AG09309 (cell line): ENCODE results near the gene CCDC170.

ENCODE experiments used
- DNase-seq: peaks from one replicate; pipeline ENCODE4 v3.0.0-alpha.2; 2010; ENCODE audit warnings: low read depth
- H3K4me3 ChIP-seq: 2 replicates; pipeline ENCODE4 v1.5.1; 2011; ENCODE audit warnings: mild to moderate bottlenecking, low read depth, low read length, moderate library complexity; ENCODE audit not compliant: control insufficient read depth
- TF ChIP-seq, protein P1 (sequence below): IDR thresholded peaks from 2 replicates; pipeline ENCODE4 v1.5.1; 2011; ENCODE audit warnings: mild to moderate bottlenecking, low read depth, low read length, inconsistent platforms; ENCODE audit not compliant: insufficient read depth, control insufficient read depth; ENCODE audit errors: missing control alignments

CCDC170 gene

DNA sequence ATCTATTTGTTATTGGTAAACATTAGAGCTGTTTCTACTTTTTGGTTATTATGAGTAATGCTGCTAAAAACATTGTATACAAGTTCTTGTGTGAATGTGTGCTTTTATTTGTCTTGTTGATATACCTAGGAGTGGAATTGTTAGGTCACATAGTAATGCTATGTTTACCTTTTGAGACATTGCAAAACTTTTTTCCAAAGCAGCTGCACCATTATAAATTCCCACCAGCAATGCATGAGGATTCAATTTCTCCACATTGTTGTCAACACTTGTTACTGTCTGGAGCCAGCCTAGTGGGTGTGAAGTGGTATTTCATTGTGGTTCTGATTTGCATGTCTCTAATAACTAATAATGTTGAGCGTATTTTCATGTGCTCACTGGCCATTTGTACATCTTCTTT, 145.9 kb downstream of the CCDC170 start:
- no peak for DNase-seq
- TF ChIP-seq, protein P1, sequence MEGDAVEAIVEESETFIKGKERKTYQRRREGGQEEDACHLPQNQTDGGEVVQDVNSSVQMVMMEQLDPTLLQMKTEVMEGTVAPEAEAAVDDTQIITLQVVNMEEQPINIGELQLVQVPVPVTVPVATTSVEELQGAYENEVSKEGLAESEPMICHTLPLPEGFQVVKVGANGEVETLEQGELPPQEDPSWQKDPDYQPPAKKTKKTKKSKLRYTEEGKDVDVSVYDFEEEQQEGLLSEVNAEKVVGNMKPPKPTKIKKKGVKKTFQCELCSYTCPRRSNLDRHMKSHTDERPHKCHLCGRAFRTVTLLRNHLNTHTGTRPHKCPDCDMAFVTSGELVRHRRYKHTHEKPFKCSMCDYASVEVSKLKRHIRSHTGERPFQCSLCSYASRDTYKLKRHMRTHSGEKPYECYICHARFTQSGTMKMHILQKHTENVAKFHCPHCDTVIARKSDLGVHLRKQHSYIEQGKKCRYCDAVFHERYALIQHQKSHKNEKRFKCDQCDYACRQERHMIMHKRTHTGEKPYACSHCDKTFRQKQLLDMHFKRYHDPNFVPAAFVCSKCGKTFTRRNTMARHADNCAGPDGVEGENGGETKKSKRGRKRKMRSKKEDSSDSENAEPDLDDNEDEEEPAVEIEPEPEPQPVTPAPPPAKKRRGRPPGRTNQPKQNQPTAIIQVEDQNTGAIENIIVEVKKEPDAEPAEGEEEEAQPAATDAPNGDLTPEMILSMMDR: no peak
- H3K4me3 ChIP-seq: no peak overlapping the region

DNA sequence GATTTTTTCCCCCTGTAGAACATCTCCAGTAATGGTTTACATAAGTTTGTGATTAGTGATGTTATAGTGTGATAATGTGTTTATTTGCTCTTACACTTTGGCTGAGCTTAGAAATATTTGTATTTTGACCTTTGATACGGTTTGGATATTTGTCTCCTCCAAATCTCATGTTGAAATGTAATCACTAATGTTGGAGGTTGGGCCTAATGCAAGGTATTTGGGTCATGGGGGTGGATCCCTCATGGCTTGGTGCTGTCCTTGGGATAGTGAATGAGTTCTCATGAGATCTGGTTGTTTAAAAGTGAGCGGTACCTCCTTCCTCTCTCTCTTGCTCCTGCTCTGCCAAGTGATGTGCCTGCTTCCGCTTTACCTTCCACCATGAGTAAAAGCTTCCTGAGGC, 147.2 kb downstream of the CCDC170 start:
- H3K4me3 ChIP-seq: no peak overlapping the region
- DNase-seq: no peak
- TF ChIP-seq, protein P1: no peak

GRCh38 chr6:151647976-151648639, 154.3 kb downstream of the CCDC170 start:
- DNase-seq: no peak

DNA sequence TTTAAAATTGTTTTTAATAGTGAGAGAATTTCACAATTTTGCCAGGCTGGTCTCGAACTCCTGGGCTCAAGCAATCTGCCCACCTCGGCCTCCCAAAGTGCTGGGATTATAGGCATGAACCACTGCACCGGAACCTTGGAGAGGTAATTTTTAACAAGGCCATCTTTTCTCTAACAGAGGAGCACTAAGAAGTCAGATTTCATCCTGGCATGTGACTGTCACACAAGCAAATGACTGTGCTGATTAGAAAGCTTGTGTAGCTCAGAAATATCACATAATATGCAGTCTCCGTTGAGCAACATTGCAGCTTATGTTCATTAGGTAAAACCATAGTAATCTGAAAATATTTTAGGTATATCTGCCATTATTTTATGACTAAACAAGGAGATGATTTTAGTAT, 156.0 kb downstream of the CCDC170 start:
- no peak overlapping the region for H3K4me3 ChIP-seq
- DNase-seq: no peak
- TF ChIP-seq, protein P1: no peak

More at GRCh38 chr6:151647976-151648639, 154.3 kb downstream of the CCDC170 start:
- TF ChIP-seq, protein P1: peak; percentile 28
- H3K4me3 ChIP-seq: no peak overlapping the region

- TF ChIP-seq, protein P1: no peak
- no peak overlapping the region for H3K4me3 ChIP-seq
- DNase-seq: no peak
These were observed 157.8 kb downstream of the CCDC170 start for GRCh38 chr6:151651639-151652038.

GRCh38 chr6:151652325-151652724, 158.5 kb downstream of the CCDC170 start:
- no peak for DNase-seq
- H3K4me3 ChIP-seq: no peak overlapping the region
- TF ChIP-seq, protein P1: no peak

DNA sequence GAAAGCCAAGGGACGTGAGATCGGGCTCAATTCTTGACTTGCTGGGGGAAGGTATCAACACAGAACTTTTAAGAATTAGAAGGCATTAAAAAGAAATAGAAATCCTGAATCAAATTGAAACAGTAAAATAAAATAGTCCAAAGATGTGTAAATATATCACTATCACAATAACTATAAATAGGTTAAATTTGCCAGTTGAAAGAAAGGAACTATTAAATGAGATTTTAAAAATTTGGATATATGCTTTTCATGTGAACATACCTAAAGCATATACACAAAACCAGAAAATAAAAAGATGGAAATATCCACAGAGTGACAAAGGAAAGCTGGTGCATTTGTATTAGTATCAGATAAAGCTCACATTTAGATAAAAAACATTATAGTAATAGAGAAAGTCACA, 161.3 kb downstream of the CCDC170 start:
- H3K4me3 ChIP-seq: no peak overlapping the region
- TF ChIP-seq, protein P1: no peak
- no peak for DNase-seq
